ENCODE results near the gene BANF2. TPM values are rescaled to one million over a fixed set of nuclear protein-coding genes. Genes with fewer than 3 reads are reported as not detected.
A peak's percentile ranks its signal among the peaks of the same experiment; 100 is the strongest.

Gene BANF2
- total and polyA plus RNA-seq, 2 of the 13 experiments (the other 11 are each of a cell fraction or from before 2014, with no cell fraction given), result 0.35 TPM; not detected in 1

DNA sequence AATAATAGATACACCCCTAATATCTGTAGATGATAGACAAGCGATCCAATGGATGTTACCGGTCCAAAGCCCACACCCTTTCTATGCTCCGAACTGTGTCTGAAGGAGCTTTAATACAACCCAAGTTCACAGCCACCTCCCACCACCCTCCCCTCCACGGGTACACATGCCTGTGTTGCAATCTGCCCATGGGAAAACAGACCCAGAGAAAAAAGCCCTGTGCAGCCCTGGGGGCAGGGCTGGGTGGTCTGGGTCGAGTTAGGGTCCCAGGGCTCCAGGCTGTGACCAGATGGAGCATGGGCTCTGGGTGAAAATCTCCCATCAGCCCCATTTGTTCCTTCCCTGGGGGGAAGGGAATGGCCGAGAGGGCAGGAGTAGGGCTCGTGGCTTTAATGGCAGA is 65.8 kb downstream of the BANF2 start:
- H3K4me1 ChIP-seq (ENCODE audit: insufficient read depth, low read length), result peaks cover 34% of the 10 kb centered on the region
- ChIA-PET POLR2A (interaction anchor here (0.8 to 1.2 kb wide), 3 partner anchors 30 to 109 kb away, joined by 3 read pairs; no protein-coding TSS in a partner anchor), CTCF (ENCODE audit: low intra/inter-chr PET ratio, low total read pairs) (no interaction called here)
- H3K79me2 ChIP-seq (ENCODE audit: insufficient read depth, low read length), result no peaks in the 10 kb centered on the region
- BruUV-seq (replicated peaks), result no TSS peak
- H3K9me3 ChIP-seq (ENCODE audit: low read length), result no peaks in the 10 kb centered on the region
- 0 out of 5 replicates have a peak, but pooled peaks cover 0 to 5% of the 10 kb centered on the region in 2 experiments for H3K27me3 ChIP-seq (ENCODE audit: control insufficient read depth in 1 of 2, insufficient read depth in 2 of 2, low read length in 2 of 2)
- intact Hi-C loops (cut with micrococcal nuclease; ENCODE audit: unreplicated experiment), result no loop called here
- H3K4me3 ChIP-seq (replicated peaks in 1 of 3; ENCODE audit: insufficient read depth in 1 of 3, low read depth in 2 of 3, low read length in 3 of 3), result no peak overlapping the region
- no peak overlapping the region for H2AFZ ChIP-seq (ENCODE audit: low read length)
- in situ Hi-C loops (cut with HindIII; ENCODE audit: extremely low pct_ligation_motif_present, low pct_unique_long_range_greater_than_20kb), result no loop called here
- peak; percentile 44 for ATAC-seq
- H3K4me2 ChIP-seq (ENCODE audit: low read depth, low read length), result peak overlapping the region; percentile 18; the same call in 1 of the 2 replicates
- no peaks in the 10 kb centered on the region for H3K36me3 ChIP-seq (replicated peaks in 1 of 2; ENCODE audit: control insufficient read depth in 1 of 2, insufficient read depth in 2 of 2, low read length in 2 of 2)
- H3K27ac ChIP-seq (ENCODE audit: extremely low read length, insufficient read depth, low read length), result no peak overlapping the region
- WGBS (ENCODE audit: low lambda C conversion rate), result 40% methylated on average over 7 of the region's 7 CpGs
- no peak for DNase-seq (ENCODE audit: low spot score)
- no peaks in the 10 kb centered on the region for H4K20me1 ChIP-seq (ENCODE audit: insufficient read depth, low read length)
- FAIRE-seq, result peak; percentile 4
- H3K9ac ChIP-seq (ENCODE audit: insufficient read depth, low read depth, low read length), result no peak overlapping the region
- TF ChIP-seq ZSCAN20 (CRISPR knock-in tag; IDR thresholded peaks at IDR 0.05; ENCODE audit: borderline replicate concordance) (no peak), ZNF652 (CRISPR knock-in tag; IDR thresholded peaks at IDR 0.05; ENCODE audit: borderline replicate concordance, low read depth) (no peak), FOXA3 (CRISPR knock-in tag; IDR thresholded peaks at IDR 0.05) (peak; percentile 43), XBP1 (CRISPR knock-in tag; IDR thresholded peaks at IDR 0.05) (no peak), ZNF749 (CRISPR knock-in tag; IDR thresholded peaks at IDR 0.05; ENCODE audit: borderline replicate concordance) (no peak), RCOR2 (CRISPR knock-in tag; IDR thresholded peaks at IDR 0.05) (no peak), PAX8 (CRISPR knock-in tag; IDR thresholded peaks at IDR 0.05; ENCODE audit: borderline replicate concordance) (no peak), ZFP62 (CRISPR knock-in tag; IDR thresholded peaks at IDR 0.05) (no peak), HDAC1 (CRISPR knock-in tag; IDR thresholded peaks at IDR 0.05) (0 out of 2 replicates have a peak, but pooled peaks have one; percentile 19), ATF7 (IDR thresholded peaks at IDR 0.05) (no peak), ATF7 (CRISPR knock-in tag; IDR thresholded peaks at IDR 0.05) (no peak), CBX1 (IDR thresholded peaks at IDR 0.05; ENCODE audit: low read depth) (no peak), RARA (CRISPR knock-in tag; IDR thresholded peaks at IDR 0.05) (no peak), FOXM1 (CRISPR knock-in tag; IDR thresholded peaks at IDR 0.05) (no peak), ZMYM3 (CRISPR knock-in tag; IDR thresholded peaks at IDR 0.05) (no peak), GZF1 (CRISPR knock-in tag; IDR thresholded peaks at IDR 0.05) (no peak)
- TF ChIP-seq, protein P1, sequence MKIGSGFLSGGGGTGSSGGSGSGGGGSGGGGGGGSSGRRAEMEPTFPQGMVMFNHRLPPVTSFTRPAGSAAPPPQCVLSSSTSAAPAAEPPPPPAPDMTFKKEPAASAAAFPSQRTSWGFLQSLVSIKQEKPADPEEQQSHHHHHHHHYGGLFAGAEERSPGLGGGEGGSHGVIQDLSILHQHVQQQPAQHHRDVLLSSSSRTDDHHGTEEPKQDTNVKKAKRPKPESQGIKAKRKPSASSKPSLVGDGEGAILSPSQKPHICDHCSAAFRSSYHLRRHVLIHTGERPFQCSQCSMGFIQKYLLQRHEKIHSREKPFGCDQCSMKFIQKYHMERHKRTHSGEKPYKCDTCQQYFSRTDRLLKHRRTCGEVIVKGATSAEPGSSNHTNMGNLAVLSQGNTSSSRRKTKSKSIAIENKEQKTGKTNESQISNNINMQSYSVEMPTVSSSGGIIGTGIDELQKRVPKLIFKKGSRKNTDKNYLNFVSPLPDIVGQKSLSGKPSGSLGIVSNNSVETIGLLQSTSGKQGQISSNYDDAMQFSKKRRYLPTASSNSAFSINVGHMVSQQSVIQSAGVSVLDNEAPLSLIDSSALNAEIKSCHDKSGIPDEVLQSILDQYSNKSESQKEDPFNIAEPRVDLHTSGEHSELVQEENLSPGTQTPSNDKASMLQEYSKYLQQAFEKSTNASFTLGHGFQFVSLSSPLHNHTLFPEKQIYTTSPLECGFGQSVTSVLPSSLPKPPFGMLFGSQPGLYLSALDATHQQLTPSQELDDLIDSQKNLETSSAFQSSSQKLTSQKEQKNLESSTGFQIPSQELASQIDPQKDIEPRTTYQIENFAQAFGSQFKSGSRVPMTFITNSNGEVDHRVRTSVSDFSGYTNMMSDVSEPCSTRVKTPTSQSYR (CRISPR knock-in tag; IDR thresholded peaks at IDR 0.05; ENCODE audit: borderline replicate concordance), result peak; percentile 45; the same call in 1 of the 2 replicates
- TF ChIP-seq, protein P2, sequence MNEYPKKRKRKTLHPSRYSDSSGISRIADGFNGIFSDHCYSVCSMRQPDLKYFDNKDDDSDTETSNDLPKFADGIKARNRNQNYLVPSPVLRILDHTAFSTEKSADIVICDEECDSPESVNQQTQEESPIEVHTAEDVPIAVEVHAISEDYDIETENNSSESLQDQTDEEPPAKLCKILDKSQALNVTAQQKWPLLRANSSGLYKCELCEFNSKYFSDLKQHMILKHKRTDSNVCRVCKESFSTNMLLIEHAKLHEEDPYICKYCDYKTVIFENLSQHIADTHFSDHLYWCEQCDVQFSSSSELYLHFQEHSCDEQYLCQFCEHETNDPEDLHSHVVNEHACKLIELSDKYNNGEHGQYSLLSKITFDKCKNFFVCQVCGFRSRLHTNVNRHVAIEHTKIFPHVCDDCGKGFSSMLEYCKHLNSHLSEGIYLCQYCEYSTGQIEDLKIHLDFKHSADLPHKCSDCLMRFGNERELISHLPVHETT (CRISPR knock-in tag; conservative IDR thresholded peaks at IDR 0.05), result no peak
- TF ChIP-seq, protein P3, sequence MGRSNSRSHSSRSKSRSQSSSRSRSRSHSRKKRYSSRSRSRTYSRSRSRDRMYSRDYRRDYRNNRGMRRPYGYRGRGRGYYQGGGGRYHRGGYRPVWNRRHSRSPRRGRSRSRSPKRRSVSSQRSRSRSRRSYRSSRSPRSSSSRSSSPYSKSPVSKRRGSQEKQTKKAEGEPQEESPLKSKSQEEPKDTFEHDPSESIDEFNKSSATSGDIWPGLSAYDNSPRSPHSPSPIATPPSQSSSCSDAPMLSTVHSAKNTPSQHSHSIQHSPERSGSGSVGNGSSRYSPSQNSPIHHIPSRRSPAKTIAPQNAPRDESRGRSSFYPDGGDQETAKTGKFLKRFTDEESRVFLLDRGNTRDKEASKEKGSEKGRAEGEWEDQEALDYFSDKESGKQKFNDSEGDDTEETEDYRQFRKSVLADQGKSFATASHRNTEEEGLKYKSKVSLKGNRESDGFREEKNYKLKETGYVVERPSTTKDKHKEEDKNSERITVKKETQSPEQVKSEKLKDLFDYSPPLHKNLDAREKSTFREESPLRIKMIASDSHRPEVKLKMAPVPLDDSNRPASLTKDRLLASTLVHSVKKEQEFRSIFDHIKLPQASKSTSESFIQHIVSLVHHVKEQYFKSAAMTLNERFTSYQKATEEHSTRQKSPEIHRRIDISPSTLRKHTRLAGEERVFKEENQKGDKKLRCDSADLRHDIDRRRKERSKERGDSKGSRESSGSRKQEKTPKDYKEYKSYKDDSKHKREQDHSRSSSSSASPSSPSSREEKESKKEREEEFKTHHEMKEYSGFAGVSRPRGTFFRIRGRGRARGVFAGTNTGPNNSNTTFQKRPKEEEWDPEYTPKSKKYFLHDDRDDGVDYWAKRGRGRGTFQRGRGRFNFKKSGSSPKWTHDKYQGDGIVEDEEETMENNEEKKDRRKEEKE (IDR thresholded peaks at IDR 0.05), result no peak
- TF ChIP-seq, protein P4, sequence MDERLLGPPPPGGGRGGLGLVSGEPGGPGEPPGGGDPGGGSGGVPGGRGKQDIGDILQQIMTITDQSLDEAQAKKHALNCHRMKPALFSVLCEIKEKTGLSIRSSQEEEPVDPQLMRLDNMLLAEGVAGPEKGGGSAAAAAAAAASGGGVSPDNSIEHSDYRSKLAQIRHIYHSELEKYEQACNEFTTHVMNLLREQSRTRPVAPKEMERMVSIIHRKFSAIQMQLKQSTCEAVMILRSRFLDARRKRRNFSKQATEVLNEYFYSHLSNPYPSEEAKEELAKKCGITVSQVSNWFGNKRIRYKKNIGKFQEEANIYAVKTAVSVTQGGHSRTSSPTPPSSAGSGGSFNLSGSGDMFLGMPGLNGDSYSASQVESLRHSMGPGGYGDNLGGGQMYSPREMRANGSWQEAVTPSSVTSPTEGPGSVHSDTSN (CRISPR knock-in tag; IDR thresholded peaks at IDR 0.05), result no peak

Data from HepG2 (cell line).